CD4-positive, alpha-beta memory T cell (primary cell): Measurements from ENCODE around the gene FABP1. TPM values are rescaled to one million over a fixed set of nuclear protein-coding genes. Genes with fewer than 3 reads are reported as not detected.

Experiments
- CTCF ChIA-PET: fragments of 350-600 bp; sonication (Branson Sonifier 250); formaldehyde crosslinking; loops from one replicate; lab custom pipeline; 2021; ENCODE audit warnings: inconsistent platforms; ENCODE audit not compliant: partially characterized antibody; lab: Charles Lee
- POLR2A ChIA-PET: fragments of 350-600 bp; sonication (Branson Sonifier 250); formaldehyde crosslinking; loops from one replicate; lab custom pipeline; 2021; ENCODE audit not compliant: partially characterized antibody; lab: Charles Lee
- DNase-seq, 5 donors: peaks; one replicate each; pipeline versions ENCODE4 v3.0.0 to v3.0.0-alpha.2; 2020 to 2022; ENCODE audit warnings: mixed read lengths in 1 of 5
- H3K27ac ChIP-seq: one replicate; pipeline ENCODE4 v1.7.0; 2013; ENCODE audit warnings: low read depth, low read length
- H3K27me3 ChIP-seq: 2 replicates; pipeline ENCODE4 v1.7.0; 2013; ENCODE audit warnings: mild to moderate bottlenecking, low read length, moderate library complexity; ENCODE audit not compliant: insufficient read depth
- H3K36me3 ChIP-seq: 2 replicates; pipeline ENCODE4 v1.7.0; 2013; ENCODE audit warnings: mild to moderate bottlenecking, low read length, moderate library complexity; ENCODE audit not compliant: insufficient read depth
- H3K4me1 ChIP-seq: 2 replicates; pipeline ENCODE4 v1.7.0; 2013; ENCODE audit warnings: mild to moderate bottlenecking, low read length, moderate library complexity; ENCODE audit not compliant: insufficient read depth
- H3K4me3 ChIP-seq, 2 donors: one replicate each; pipeline ENCODE4 v1.7.0; 2013; ENCODE audit warnings: low read length in 2 of 2, mild to moderate bottlenecking in 1 of 2
- H3K9me3 ChIP-seq, 2 donors: one replicate each; pipeline ENCODE4 v1.7.0; 2013; ENCODE audit warnings: low read length in 2 of 2, control low read depth in 1 of 2; ENCODE audit not compliant: control insufficient read depth in 1 of 2
- H3K27ac Mint-ChIP-seq, 7 donors: one replicate each; pipeline ENCODE4 v1.8.0; 2020 to 2021; ENCODE audit warnings: mixed read lengths in 7 of 7, mild to moderate bottlenecking in 6 of 7, inconsistent platforms in 3 of 7, moderate library complexity in 3 of 7
- H3K27me3 Mint-ChIP-seq, 2 donors: one replicate each; pipeline ENCODE4 v1.8.0; 2020 to 2021; ENCODE audit warnings: mixed read lengths in 2 of 2
- H3K36me3 Mint-ChIP-seq, 2 donors: one replicate each; pipeline ENCODE4 v1.8.0; 2020 to 2021; ENCODE audit warnings: mixed read lengths in 2 of 2, inconsistent platforms in 1 of 2, mild to moderate bottlenecking in 1 of 2
- H3K4me1 Mint-ChIP-seq, 4 donors: one replicate each; pipeline ENCODE4 v1.8.0; 2020 to 2021; ENCODE audit warnings: mixed read lengths in 4 of 4, mild to moderate bottlenecking in 1 of 4
- H3K4me3 Mint-ChIP-seq, 8 donors: one replicate each; pipeline ENCODE4 v1.8.0; 2020 to 2021; ENCODE audit warnings: mixed read lengths in 8 of 8, mild to moderate bottlenecking in 7 of 8, moderate library complexity in 6 of 8, inconsistent platforms in 3 of 8
- H3K9me3 Mint-ChIP-seq, 8 donors: one replicate each; pipeline ENCODE4 v1.8.0; 2020 to 2021; ENCODE audit warnings: mixed read lengths in 8 of 8, mild to moderate bottlenecking in 5 of 8, inconsistent platforms in 3 of 8, moderate library complexity in 1 of 8
- intact Hi-C: fragments of 100-400 bp; cut with micrococcal nuclease; formaldehyde crosslinking; loops from one replicate; pipeline ENCODE4 v1.15.1; 2023
- polyA plus RNA-seq, 2 donors: library from polyadenylated mRNA; unstranded; fragments of 300-500 nt; fragmentation: Illumina TruSeq; gene quantifications; one replicate each; pipeline ENCODE4 v1.2.3, GENCODE V29; 2021
- total RNA-seq, 2 experiments: library from RNA; stranded (reverse); gene quantifications; one replicate each; pipeline ENCODE4 v1.2.3, GENCODE V29; 2021

The FABP1 gene
- total and polyA plus RNA-seq, 4 experiments from 2014 or later: not detected

DNA sequence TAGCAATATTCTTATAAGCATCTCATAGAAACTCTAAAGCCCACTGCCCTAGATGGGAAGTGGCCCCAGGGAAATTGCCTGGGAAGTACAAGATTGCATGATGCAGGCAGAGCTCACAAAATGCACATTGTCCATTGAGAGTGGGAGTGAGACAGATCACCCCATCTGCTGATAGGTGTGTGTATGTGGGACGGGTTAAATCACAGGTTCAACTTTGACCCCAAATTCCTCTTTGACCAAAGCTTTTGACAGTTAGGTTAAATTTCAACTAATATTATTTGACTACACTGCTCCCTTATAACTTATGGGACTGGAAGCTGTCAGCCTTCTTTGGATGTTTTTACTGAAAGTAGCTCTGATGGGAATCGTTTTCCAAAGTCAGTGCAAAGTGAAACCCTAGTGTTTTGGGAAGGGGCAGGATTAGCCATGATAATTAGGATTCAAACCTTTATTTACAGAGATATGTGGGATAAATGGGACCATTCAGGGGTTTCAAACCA, 11.4 kb upstream of the FABP1 start:
- no peaks in the 10 kb centered on the region for H3K27me3 ChIP-seq
- H3K4me1 ChIP-seq: no peaks in the 10 kb centered on the region
- Mint-ChIP-seq H3K27ac (no peak overlapping the region), H3K4me1 (no peaks in the 10 kb centered on the region), H3K27me3 (peaks cover 21 to 24% of the 10 kb centered on the region in 2 donors), H3K36me3 (peaks cover 0 to 3% of the 10 kb centered on the region in 2 donors), H3K4me3 (no peak overlapping the region), H3K9me3 (peaks cover 0 to 19% (median 8%) of the 10 kb centered on the region in 8 donors)
- intact Hi-C loops: no loop called here
- CTCF ChIA-PET: interaction anchor here (1.4 kb wide), 1 partner anchor 79 kb away, joined by 4 read pairs; no protein-coding TSS in a partner anchor
- no peak for DNase-seq
- H3K9me3 ChIP-seq: no peaks in the 10 kb centered on the region
- H3K4me3 ChIP-seq: no peak overlapping the region
- H3K27ac ChIP-seq: no peak overlapping the region
- POLR2A ChIA-PET: no interaction called here
- H3K36me3 ChIP-seq: no peaks in the 10 kb centered on the region

- Mint-ChIP-seq H3K4me3 (no peak overlapping the region), H3K9me3 (peaks cover 0 to 13% (median 6%) of the 10 kb centered on the region in 8 donors), H3K27me3 (peaks cover 14% of the 10 kb centered on the region in 2 donors), H3K27ac (no peak overlapping the region), H3K4me1 (no peaks in the 10 kb centered on the region), H3K36me3 (no peaks in the 10 kb centered on the region)
- intact Hi-C loops: no loop called here
- Histone ChIP-seq H3K27me3 (no peaks in the 10 kb centered on the region), H3K36me3 (no peaks in the 10 kb centered on the region), H3K4me1 (no peaks in the 10 kb centered on the region), H3K9me3 (no peaks in the 10 kb centered on the region), H3K4me3 (no peak overlapping the region), H3K27ac (no peak overlapping the region)
- CTCF ChIA-PET: no interaction called here
- POLR2A ChIA-PET: no interaction called here
- DNase-seq: no peak
Observed at GRCh38 chr2:88137833-88138232, 10.0 kb upstream of the FABP1 start.

DNA sequence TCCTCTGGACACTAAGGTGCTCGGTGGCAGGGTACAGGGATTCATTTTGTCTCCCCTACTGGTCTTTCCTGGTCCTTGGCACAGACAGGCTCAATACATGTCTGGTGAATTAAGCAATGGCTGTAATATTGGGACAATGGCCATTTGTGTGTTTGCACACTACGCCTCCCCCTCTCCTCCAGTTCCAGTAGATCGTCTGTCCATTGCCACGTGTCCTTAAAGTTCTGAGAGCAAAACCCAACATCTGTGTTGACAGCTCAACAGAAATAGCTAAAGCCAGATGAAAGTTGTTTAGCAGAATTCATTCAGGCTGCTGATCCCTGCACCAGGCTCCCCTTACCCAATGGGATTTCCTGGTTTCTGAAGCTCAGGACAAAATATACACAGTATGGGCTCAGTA, 9.0 kb upstream of the FABP1 start:
- ChIA-PET POLR2A (interaction anchor here (0.5 kb wide), 1 partner anchor 33 kb away, joined by 3 read pairs; no protein-coding TSS in a partner anchor), CTCF (interaction anchor here (0.6 kb wide), 1 partner anchor 77 kb away, joined by 4 read pairs; no protein-coding TSS in a partner anchor)
- H3K4me1 Mint-ChIP-seq: no peaks in the 10 kb centered on the region
- H3K36me3 Mint-ChIP-seq: no peaks in the 10 kb centered on the region
- Histone ChIP-seq H3K4me1 (no peaks in the 10 kb centered on the region), H3K27me3 (no peaks in the 10 kb centered on the region), H3K4me3 (no peak overlapping the region), H3K36me3 (no peaks in the 10 kb centered on the region), H3K27ac (no peak overlapping the region), H3K9me3 (no peaks in the 10 kb centered on the region)
- no peak overlapping the region for H3K27ac Mint-ChIP-seq
- H3K27me3 Mint-ChIP-seq: peaks cover 13 to 18% of the 10 kb centered on the region in 2 donors
- no peak overlapping the region for H3K4me3 Mint-ChIP-seq
- peaks cover 0 to 10% (median 3%) of the 10 kb centered on the region in 8 donors for H3K9me3 Mint-ChIP-seq
- no peak for DNase-seq
- intact Hi-C loops: no loop called here

GRCh38 chr2:88133875-88134274, 6.0 kb upstream of the FABP1 start:
- ChIA-PET POLR2A (no interaction called here), CTCF (no interaction called here)
- Histone ChIP-seq H3K4me3 (no peak overlapping the region), H3K36me3 (no peaks in the 10 kb centered on the region), H3K9me3 (no peaks in the 10 kb centered on the region), H3K4me1 (no peaks in the 10 kb centered on the region), H3K27me3 (no peaks in the 10 kb centered on the region), H3K27ac (no peak overlapping the region)
- no peak overlapping the region for H3K27ac Mint-ChIP-seq
- peaks cover 0 to 2% (median 0%) of the 10 kb centered on the region in 8 donors for H3K9me3 Mint-ChIP-seq
- no peak overlapping the region for H3K4me3 Mint-ChIP-seq
- no peak for DNase-seq
- no peaks in the 10 kb centered on the region for H3K4me1 Mint-ChIP-seq
- intact Hi-C loops: no loop called here
- no peaks in the 10 kb centered on the region for H3K36me3 Mint-ChIP-seq
- H3K27me3 Mint-ChIP-seq: peaks cover 12 to 16% of the 10 kb centered on the region in 2 donors

DNA sequence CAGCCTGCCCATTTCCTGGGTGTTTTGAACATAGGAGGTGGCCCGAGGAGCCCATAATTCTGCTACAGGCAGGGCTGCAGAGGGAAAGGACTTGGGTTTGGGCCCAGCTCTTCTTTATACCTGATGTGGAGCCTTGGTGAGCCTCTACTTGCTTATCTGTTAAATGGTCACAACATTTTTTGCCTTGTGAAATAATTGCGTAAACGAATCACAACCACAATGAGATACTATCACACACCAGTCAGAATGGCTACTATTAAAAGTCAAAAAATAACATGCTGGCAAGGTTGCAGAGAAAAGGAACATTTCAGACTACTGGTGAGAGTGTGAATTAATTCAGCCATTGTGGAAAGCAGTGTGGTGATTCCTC, 4.1 kb upstream of the FABP1 start:
- CTCF ChIA-PET: interaction anchor here (1.2 kb wide), 1 partner anchor 10 kb away, joined by 3 read pairs; no protein-coding TSS in a partner anchor
- H3K4me1 ChIP-seq: no peaks in the 10 kb centered on the region
- no peak for DNase-seq
- H3K4me1 Mint-ChIP-seq: no peaks in the 10 kb centered on the region
- POLR2A ChIA-PET: no interaction called here
- H3K27me3 Mint-ChIP-seq: peaks cover 12 to 17% of the 10 kb centered on the region in 2 donors
- no peaks in the 10 kb centered on the region for H3K27me3 ChIP-seq
- no peaks in the 10 kb centered on the region for H3K9me3 Mint-ChIP-seq
- H3K4me3 ChIP-seq: no peak overlapping the region
- H3K36me3 ChIP-seq: no peaks in the 10 kb centered on the region
- no peak overlapping the region for H3K4me3 Mint-ChIP-seq
- no peaks in the 10 kb centered on the region for H3K36me3 Mint-ChIP-seq
- no peak overlapping the region for H3K27ac Mint-ChIP-seq
- intact Hi-C loops: no loop called here
- no peak overlapping the region for H3K27ac ChIP-seq
- H3K9me3 ChIP-seq: no peaks in the 10 kb centered on the region

- Histone ChIP-seq H3K4me1 (no peaks in the 10 kb centered on the region), H3K27ac (no peak overlapping the region), H3K9me3 (no peaks in the 10 kb centered on the region), H3K4me3 (no peak overlapping the region), H3K27me3 (no peaks in the 10 kb centered on the region), H3K36me3 (no peaks in the 10 kb centered on the region)
- no peaks in the 10 kb centered on the region for H3K36me3 Mint-ChIP-seq
- POLR2A ChIA-PET: no interaction called here
- CTCF ChIA-PET: interaction anchor here (0.7 to 1.2 kb wide), 3 partner anchors 11 to 73 kb away, joined by 3 read pairs; no protein-coding TSS in a partner anchor
- no peak overlapping the region for H3K4me3 Mint-ChIP-seq
- H3K9me3 Mint-ChIP-seq: no peaks in the 10 kb centered on the region
- DNase-seq: no peak
- no peak overlapping the region for H3K27ac Mint-ChIP-seq
- H3K4me1 Mint-ChIP-seq: no peaks in the 10 kb centered on the region
- H3K27me3 Mint-ChIP-seq: peaks cover 12 to 19% of the 10 kb centered on the region in 2 donors
- intact Hi-C loops: no loop called here
Observed at GRCh38 chr2:88131201-88131998, 3.5 kb upstream of the FABP1 start.

DNA sequence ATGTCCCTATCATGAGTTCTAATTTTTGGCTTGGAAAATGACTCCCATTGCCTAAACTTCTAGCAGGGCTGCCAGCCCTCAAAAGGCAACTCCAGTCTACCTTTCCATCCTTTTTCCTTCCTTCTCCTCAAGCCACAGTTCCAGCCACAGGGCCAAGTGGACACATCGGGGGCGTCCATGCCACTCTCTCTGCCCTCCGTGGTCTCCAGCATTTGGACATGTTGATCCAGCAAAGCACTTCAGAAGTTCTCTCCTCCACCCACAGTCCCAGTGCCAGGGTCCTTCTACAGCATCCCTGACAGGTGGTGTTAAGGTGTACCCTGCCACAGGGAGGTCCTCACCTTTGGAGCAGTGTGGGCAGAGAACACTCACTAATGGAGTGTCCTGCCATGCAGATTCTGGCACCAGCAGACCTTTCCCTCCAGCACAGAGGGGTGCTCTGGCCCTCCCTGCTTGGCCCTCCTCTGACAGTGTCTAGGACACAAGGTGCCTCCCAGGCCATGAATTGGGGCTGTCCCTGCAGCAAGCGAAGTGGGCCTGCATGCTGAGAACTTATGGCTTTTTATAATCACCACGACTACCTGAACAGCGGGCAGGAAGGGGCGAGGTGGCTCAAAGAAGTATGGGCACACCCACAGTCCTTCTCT, 1.6 kb upstream of the FABP1 start:
- H3K4me1 Mint-ChIP-seq: no peaks in the 10 kb centered on the region
- intact Hi-C loops: no loop called here
- Histone ChIP-seq H3K4me1 (no peaks in the 10 kb centered on the region), H3K36me3 (no peaks in the 10 kb centered on the region), H3K27ac (no peak overlapping the region), H3K9me3 (no peaks in the 10 kb centered on the region), H3K4me3 (no peak overlapping the region), H3K27me3 (no peaks in the 10 kb centered on the region)
- ChIA-PET CTCF (no interaction called here), POLR2A (no interaction called here)
- H3K36me3 Mint-ChIP-seq: no peaks in the 10 kb centered on the region
- no peak for DNase-seq
- H3K27me3 Mint-ChIP-seq: peaks cover 13 to 15% of the 10 kb centered on the region in 2 donors
- no peak overlapping the region for H3K27ac Mint-ChIP-seq
- H3K9me3 Mint-ChIP-seq: no peaks in the 10 kb centered on the region
- H3K4me3 Mint-ChIP-seq: no peak overlapping the region
